K562 (cell line): ENCODE data around the gene ZSCAN2. TPM values are rescaled to one million over a fixed set of nuclear protein-coding genes. Genes with fewer than 3 reads are reported as not detected.

ENCODE experiments used
- CREM ChIP-seq: IDR thresholded peaks from 2 replicates; pipeline ENCODE4 v1.6.1; 2014; ENCODE audit warnings: antibody characterized with exemption, low read depth
- ETS2 ChIP-seq: IDR thresholded peaks from 2 replicates; pipeline ENCODE4 v1.6.1; 2016; ENCODE audit warnings: borderline replicate concordance, missing genetic modification characterization, mild to moderate bottlenecking, moderate library complexity, missing compliant biosample characterization; ENCODE audit not compliant: poor library complexity, severe bottlenecking
- MTA1 ChIP-seq: fragments of 450-650 bp; IDR thresholded peaks from 2 replicates; pipeline ENCODE4 v1.6.1; 2017; ENCODE audit warnings: borderline replicate concordance
- RBM25 ChIP-seq: fragments of 200-400 bp; formaldehyde crosslinking; IDR thresholded peaks from 2 replicates; pipeline ENCODE4 v1.6.1; 2018; ENCODE audit warnings: low read length, low read depth, moderate library complexity; ENCODE audit not compliant: severe bottlenecking
- ZNF583 ChIP-seq: fragments of 250-450 bp; sonication (Bioruptor Pico); IDR thresholded peaks from 2 replicates; pipeline ENCODE4 v1.4.0; 2020
- polyA plus RNA-seq, 8 experiments: library from polyadenylated mRNA; depleted of rRNA in 4 of 8; stranded (reverse) in 5 of 8; unstranded in 3 of 8; fragments of >200 nt; fragmentation: Nextera tagmentation in 2 of 8; fragmentation: Illumina TruSeq in 1 of 8; extraction: Ambion mirVana in 2 of 8; extraction: Trizol in 1 of 8; gene quantifications; 2 replicates each; pipeline versions ENCODE4 v1.2.1 to v1.2.3, GENCODE V29; 2011 to 2014; ENCODE audit warnings: inconsistent platforms in 1 of 8, missing spikeins in 1 of 8
- total RNA-seq, 7 experiments: library from RNA; depleted of rRNA in 6 of 7; stranded (reverse); fragments of >200 nt in 6 of 7; fragmentation: Illumina TruSeq in 2 of 7; extraction: Trizol in 2 of 7; gene quantifications; 2 replicates each; pipeline versions ENCODE4 v1.2.1 to v1.2.3, GENCODE V29; 2011 to 2021; ENCODE audit warnings: low replicate concordance in 1 of 7
- TF ChIP-seq, protein P1 (sequence below): fragments of 150-350 bp; conservative IDR thresholded peaks from 2 replicates; pipeline ENCODE4 v1.6.1; 2014; ENCODE audit warnings: low read length
- TF ChIP-seq, protein P2 (sequence below): fragments of 200-600 bp; sonication (generic); IDR thresholded peaks from one replicate; pipeline ENCODE4 v1.6.1; 2012; ENCODE audit warnings: mild to moderate bottlenecking, low read depth, low read length, inconsistent platforms
- TF ChIP-seq, protein P3 (sequence below): fragments of 250-450 bp; sonication (Bioruptor Pico); IDR thresholded peaks from 2 replicates; pipeline ENCODE4 v1.5.0; 2021; ENCODE audit warnings: mild to moderate bottlenecking, moderate library complexity

The ZSCAN2 gene
- total and polyA plus RNA-seq, 9 of the 15 experiments (the other 6 are each of a cell fraction or from before 2014, with no cell fraction given) = 1.7 to 14.2 (median 6.6) TPM

- TF ChIP-seq, protein P1, sequence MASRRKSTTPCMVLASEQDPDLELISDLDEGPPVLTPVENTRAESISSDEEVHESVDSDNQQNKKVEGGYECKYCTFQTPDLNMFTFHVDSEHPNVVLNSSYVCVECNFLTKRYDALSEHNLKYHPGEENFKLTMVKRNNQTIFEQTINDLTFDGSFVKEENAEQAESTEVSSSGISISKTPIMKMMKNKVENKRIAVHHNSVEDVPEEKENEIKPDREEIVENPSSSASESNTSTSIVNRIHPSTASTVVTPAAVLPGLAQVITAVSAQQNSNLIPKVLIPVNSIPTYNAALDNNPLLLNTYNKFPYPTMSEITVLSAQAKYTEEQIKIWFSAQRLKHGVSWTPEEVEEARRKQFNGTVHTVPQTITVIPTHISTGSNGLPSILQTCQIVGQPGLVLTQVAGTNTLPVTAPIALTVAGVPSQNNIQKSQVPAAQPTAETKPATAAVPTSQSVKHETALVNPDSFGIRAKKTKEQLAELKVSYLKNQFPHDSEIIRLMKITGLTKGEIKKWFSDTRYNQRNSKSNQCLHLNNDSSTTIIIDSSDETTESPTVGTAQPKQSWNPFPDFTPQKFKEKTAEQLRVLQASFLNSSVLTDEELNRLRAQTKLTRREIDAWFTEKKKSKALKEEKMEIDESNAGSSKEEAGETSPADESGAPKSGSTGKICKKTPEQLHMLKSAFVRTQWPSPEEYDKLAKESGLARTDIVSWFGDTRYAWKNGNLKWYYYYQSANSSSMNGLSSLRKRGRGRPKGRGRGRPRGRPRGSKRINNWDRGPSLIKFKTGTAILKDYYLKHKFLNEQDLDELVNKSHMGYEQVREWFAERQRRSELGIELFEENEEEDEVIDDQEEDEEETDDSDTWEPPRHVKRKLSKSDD = peak; percentile 97
- TF ChIP-seq CREM (peak; percentile 67), MTA1 (no peak), ZNF583 (CRISPR knock-in tag) (no peak), RBM25 (peak; percentile 99), ETS2 (no peak)
- TF ChIP-seq, protein P2, sequence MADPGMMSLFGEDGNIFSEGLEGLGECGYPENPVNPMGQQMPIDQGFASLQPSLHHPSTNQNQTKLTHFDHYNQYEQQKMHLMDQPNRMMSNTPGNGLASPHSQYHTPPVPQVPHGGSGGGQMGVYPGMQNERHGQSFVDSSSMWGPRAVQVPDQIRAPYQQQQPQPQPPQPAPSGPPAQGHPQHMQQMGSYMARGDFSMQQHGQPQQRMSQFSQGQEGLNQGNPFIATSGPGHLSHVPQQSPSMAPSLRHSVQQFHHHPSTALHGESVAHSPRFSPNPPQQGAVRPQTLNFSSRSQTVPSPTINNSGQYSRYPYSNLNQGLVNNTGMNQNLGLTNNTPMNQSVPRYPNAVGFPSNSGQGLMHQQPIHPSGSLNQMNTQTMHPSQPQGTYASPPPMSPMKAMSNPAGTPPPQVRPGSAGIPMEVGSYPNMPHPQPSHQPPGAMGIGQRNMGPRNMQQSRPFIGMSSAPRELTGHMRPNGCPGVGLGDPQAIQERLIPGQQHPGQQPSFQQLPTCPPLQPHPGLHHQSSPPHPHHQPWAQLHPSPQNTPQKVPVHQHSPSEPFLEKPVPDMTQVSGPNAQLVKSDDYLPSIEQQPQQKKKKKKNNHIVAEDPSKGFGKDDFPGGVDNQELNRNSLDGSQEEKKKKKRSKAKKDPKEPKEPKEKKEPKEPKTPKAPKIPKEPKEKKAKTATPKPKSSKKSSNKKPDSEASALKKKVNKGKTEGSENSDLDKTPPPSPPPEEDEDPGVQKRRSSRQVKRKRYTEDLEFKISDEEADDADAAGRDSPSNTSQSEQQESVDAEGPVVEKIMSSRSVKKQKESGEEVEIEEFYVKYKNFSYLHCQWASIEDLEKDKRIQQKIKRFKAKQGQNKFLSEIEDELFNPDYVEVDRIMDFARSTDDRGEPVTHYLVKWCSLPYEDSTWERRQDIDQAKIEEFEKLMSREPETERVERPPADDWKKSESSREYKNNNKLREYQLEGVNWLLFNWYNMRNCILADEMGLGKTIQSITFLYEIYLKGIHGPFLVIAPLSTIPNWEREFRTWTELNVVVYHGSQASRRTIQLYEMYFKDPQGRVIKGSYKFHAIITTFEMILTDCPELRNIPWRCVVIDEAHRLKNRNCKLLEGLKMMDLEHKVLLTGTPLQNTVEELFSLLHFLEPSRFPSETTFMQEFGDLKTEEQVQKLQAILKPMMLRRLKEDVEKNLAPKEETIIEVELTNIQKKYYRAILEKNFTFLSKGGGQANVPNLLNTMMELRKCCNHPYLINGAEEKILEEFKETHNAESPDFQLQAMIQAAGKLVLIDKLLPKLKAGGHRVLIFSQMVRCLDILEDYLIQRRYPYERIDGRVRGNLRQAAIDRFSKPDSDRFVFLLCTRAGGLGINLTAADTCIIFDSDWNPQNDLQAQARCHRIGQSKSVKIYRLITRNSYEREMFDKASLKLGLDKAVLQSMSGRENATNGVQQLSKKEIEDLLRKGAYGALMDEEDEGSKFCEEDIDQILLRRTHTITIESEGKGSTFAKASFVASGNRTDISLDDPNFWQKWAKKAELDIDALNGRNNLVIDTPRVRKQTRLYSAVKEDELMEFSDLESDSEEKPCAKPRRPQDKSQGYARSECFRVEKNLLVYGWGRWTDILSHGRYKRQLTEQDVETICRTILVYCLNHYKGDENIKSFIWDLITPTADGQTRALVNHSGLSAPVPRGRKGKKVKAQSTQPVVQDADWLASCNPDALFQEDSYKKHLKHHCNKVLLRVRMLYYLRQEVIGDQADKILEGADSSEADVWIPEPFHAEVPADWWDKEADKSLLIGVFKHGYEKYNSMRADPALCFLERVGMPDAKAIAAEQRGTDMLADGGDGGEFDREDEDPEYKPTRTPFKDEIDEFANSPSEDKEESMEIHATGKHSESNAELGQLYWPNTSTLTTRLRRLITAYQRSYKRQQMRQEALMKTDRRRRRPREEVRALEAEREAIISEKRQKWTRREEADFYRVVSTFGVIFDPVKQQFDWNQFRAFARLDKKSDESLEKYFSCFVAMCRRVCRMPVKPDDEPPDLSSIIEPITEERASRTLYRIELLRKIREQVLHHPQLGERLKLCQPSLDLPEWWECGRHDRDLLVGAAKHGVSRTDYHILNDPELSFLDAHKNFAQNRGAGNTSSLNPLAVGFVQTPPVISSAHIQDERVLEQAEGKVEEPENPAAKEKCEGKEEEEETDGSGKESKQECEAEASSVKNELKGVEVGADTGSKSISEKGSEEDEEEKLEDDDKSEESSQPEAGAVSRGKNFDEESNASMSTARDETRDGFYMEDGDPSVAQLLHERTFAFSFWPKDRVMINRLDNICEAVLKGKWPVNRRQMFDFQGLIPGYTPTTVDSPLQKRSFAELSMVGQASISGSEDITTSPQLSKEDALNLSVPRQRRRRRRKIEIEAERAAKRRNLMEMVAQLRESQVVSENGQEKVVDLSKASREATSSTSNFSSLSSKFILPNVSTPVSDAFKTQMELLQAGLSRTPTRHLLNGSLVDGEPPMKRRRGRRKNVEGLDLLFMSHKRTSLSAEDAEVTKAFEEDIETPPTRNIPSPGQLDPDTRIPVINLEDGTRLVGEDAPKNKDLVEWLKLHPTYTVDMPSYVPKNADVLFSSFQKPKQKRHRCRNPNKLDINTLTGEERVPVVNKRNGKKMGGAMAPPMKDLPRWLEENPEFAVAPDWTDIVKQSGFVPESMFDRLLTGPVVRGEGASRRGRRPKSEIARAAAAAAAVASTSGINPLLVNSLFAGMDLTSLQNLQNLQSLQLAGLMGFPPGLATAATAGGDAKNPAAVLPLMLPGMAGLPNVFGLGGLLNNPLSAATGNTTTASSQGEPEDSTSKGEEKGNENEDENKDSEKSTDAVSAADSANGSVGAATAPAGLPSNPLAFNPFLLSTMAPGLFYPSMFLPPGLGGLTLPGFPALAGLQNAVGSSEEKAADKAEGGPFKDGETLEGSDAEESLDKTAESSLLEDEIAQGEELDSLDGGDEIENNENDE = no peak
- TF ChIP-seq, protein P3, sequence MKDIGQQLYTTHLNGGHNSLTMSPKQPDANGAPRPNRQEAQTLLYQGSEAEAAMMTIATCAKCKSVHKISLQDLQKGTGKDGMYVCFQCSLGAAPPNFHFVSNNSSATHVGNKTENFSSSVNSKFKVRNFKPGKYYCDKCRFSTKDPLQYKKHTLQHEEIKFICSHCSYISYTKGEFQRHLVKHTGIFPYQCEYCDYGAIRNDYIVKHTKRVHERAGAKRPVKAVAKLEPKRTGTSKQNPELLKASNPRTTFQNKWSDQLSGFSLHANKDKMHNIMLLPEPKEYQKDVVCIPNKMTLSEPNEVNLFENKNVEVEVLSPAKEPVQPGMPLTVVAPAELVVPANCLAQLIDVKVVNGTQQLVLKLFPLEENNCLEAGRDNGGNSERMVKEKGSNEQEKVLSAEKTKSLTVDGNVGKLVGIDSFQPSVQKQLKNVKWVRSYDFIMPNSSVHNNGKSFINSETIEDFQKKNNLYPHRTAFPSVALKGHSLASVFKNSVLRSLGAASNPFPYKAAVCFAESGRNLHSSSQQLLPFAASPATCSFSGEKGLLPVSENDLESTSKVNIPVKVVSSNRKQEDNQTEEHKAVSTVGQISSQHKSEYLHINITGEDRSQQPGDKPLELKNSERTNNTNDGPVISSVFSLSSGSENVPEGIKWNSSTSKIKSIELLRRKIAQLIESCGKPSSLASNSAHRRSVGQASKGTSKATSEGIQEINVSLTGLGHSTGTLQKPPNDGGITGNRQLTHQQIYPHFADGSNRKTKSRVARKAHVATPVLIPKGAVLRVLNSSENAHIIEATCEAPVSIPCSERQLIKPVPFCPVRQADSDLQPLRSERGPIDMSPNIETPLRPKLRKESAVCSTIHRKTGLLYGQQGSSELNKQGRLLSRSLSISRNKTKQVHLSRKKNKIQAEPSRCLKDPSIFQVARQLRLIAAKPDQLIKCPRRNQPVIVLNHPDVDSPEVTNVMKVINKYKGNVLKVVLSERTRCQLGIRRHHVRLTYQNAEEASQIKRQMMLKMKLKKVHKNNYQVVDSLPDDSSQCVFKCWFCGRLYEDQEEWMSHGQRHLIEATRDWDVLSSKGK = no peak
These were observed 53.3 kb downstream of the ZSCAN2 start, which contains the start of gene WDR73 (continued) for GRCh38 chr15:84653910-84654688.
